ENCODE data around the gene ERGIC3.

The ERGIC3 gene

DNA sequence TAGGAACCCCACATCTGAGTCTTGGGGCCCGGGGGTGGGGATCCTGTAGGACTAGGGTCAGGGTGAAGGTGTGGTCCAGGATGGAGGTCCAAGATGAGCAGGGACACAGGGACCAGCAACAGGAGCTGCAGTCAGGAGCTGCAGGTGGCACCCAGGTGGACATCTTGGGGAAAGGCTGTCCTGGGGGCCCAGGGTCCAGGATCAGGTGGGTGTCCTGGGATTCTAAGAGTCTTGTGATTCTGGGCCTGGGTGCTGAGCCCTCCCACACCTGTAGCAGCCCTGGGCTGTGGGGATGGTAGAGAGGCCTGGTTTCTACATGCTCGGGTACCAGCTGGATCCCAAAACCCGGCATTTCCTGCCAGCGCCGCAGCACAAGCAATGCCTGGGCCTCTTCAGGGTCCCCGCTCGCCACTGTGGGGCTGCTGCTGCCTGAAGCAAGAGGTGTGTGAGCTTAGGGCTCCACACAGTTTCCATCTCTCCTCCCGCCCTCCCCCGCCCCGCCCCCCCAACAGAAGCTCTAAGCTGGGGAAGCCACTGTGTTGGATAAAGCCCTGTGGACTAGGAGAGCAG lies 20.7 kb downstream of the ERGIC3 start:
- no peak for DNase-seq

DNA sequence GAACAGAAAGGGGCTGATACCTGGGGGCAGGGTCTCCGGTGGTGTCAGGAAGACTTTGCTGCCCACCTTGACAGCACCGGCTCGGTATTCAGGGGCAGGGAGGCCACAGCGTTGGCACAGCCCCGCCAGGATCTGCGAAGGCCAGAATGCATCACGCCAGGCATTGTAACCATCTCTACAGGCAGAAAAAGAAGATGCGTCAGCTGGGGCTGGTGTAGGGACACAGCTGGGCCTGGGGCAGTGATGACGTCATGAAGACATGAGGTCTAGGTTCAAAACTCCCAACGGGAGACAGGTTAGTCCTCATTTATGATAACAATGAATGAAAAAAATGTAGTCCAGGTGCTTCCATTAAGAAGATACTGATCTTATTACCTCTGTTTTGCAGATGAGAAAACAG lies 22.0 kb downstream of the ERGIC3 start:
- DNase-seq, result no peak

DNA sequence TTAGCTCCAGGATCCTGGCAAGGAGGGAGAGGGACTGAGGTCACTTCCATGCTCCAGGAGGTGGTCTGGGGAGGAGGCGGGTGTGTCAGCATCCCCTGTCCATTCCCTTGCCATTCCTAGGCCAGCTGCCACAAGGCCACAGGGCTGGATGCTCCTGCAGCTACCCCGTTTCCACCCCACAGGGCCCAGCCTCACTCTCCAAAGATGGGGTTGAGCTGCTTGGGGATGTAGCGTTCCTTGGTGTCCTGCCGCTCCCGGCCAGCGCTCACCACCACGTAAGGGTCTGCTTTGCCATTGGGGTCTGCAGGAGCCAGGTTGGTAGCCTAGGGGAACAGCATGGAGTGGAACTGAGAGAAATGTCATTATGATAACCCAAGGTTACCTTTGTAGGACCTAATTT lies 23.0 kb downstream of the ERGIC3 start:
- DNase-seq, result no peak

DNA sequence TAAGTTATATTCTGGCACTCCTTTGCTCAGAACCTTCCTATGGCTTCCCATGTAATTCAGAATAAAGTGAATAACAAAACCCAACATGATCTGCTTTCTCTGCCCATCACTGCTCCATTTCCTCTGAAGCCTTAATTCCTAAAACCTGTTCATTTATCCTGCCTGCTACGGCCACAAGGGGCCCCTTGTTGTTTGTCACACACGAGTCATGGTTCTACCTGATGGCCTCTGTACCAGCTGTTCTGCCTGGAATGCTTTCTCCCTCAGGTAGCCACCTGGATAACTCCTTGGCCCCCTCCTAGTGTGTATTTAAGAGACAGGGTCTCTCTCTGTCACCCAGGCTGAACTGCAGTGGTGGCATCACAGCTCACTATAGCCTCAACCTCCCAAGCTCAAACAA lies 26.8 kb downstream of the ERGIC3 start:
- DNase-seq, result no peak

DNA sequence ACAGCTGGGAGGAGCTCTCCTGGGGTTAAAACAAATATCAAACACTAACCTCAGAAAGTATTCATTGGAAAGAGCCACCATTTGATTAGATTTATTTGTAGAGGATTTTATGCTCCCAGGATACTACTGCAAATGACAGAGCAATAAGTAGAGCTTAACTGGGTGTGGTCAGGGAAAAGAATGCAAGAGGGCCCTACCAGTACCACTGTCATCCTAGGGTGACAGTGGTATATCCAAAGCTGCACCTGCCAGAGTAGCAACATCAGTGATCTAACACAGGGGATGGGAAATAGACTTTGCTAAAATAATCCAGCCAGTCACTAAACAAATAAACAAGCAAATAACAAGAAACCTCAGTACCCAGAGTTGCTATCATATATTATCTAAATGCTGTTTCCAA lies 29.7 kb downstream of the ERGIC3 start:
- DNase-seq, result no peak

DNA sequence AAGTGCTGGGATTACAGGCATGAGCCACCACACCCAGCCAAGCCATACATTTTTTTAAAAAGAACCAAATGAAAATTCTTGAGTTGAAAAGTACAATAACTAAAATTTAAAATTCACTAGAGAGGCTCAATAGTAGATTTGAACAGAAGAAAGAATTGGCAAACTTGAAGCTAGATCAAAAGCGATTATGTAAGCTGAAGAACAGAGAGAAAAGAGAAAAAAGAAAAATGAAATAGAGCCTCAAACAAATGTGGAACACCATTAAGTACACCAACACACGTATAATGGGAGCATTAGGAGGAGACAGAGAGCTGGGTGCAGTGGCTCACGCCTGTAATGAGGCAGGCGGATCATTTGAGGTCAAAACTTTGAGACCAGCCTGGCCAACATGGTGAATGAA lies 31.0 kb downstream of the ERGIC3 start:
- no peak for DNase-seq

DNA sequence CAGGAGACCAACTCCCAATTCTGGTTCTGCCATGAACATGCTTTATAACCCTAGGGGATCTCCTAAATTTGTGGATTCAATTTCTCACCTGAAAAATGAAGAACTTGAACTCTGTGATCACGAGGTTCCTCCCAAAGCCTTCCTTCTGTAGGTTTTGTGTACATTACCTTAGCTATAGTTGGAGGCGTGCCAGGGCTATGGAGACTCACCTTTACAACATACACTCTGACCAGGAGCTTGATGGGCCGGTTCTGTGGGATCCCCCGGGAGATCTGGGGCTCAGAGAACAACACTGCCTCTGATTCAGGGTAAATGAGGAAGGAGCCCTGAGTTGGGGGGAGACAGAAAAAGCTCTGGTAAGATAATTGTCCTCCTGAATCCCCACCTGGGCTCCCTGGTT lies 34.1 kb downstream of the ERGIC3 start:
- no peak for DNase-seq

DNA sequence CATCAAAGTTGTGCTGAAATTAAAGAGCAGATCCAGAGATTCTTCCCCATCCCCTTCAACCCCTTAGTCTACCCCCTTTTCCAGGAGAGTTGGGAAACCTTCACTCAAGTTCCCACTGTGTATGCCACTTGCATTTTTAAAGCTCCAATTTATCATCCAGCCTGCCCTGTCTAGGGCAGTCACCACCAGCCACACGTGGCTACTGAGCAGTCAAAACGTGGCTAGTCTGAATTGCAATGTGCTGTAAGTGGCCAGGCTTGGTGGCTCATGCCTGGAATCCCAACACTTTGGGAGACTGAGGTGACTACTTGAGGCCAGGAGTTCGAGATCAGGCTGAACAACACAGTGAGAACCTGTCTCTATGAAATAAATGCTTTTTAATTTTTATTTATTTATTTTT lies 34.9 kb downstream of the ERGIC3 start:
- DNase-seq, result no peak

DNA sequence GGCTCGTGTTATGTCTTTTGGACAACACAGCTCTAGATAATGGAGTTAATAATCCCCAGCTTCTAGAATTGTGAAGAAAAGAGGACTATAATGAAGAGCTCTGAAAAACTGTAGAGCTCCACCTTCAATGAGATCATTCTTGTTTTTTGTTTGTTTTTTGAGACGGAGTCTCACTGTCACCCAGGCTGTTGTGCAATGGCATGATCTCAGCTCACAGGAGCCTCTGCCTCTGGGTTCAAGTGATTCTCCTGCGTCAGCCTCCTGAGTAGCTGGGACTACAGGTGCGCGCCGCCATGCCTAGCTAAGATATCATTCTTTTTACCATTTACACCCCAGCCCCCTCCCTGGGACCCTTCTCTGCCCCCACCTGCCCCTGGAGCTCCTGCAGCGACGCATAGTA lies 36.6 kb downstream of the ERGIC3 start:
- DNase-seq, result no peak

DNA sequence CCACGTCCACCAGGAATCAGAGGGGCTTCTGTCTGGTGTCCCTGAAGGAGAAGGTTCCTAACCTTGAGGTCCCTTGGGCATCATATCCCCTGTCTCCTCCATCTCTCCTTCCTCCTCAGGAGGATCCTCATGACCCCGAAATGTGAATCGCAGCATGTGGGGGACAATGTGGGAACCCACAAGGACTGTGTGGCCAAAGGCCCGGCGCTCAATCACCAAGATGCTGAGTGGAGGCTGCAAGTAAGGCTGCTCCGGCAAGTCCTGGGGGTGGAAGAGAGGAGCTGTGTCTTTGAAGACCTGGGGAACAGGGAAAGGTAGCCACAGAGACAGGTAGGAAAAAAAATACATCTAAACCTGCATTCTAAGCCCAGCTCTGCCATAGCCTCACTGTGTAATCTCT lies 37.3 kb downstream of the ERGIC3 start:
- DNase-seq, result no peak

DNA sequence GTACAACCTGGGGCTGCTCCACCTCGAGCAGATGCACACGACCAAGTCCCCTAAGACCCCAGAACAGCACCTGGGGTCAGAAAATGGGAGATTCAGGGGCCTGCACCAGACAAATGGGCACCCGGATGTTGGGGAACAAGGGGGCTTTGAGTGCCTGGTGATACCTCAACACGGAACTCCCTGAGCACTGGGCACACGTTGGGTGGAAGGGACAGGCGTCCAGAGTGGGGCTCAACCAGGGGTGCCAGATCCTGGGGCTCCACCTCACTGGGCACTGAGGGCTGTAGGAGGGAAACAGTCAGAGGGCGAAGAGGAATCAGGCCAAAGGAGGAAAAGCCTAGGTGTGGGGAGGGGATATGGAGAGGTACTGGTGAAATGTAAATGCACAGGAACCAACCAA lies 40.3 kb downstream of the ERGIC3 start:
- DNase-seq, result no peak

DNA sequence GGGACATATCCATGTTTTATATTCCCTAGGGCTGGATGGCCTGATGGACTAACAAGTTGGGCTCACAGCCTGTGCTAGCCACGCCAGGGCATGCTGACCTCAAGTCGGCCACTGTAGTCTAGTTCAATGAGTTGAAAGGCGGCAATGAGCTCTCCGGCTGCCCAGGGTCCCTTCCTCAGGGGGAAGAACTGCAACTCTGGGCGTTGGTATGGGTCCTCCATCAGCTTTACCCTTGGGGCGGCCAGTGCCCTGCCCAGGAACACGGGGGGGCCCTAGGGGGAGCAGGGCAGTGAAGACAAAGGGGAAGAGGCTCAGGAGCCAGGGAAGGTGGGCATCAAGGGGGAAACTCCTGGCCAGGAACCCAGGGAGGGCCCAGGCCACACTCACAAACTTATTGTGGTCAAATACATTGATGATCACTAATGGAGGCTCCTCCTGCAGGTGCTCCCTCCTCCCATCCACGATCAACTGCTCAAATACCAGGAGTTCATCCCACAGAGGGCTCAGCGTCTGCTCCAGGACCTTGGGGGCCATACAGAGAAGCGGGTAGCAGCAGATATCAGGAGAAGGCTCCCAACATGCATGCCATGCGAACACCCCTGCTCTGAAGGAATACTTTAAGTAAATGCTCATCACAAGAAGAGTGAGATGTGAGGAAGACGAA lies 41.0 kb downstream of the ERGIC3 start:
- no peak for DNase-seq

DNA sequence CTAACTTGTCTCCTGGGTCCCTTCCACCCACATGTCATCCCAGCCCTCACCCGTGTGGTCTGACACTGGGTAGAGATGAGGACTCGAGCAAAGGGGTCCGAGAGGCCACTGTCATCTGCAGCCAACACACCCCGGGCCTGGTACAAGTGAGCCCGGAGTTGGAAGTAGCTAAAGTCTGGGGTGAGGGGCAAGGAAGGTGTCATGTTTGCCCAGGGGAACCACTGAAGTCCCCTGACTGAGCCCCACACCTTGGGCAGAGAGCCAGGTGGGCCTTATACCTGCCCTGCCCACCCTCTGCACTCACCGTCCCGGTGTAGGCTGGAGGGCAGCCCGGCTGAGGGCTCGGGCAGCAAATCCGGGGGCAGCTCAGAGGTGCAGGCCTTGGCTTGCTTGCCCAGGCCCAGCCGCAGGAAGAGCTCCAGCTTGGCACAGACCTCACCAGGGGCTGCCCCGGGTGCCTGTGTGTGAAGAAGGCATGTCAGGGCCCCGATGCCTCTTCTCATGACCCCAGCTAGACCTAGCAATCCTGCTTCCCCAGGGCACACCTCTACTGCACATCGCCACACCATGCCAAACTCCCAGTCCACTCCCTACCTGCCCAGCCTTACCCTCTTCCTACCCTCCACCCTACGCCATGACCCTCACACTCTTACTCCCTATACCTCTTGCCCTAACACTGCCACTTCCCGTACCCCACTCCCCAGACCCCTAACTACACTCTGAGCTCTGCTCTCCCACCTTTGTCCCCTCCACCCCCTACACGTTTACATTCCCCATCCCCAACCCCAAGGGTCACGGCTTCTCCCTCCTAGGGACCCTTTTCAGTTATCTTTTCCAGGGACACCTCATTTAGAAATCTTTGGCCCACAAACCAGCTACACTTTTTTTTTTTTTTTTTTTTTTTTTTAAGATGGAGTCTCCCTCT lies 42.0 kb downstream of the ERGIC3 start:
- DNase-seq, result no peak

DNA sequence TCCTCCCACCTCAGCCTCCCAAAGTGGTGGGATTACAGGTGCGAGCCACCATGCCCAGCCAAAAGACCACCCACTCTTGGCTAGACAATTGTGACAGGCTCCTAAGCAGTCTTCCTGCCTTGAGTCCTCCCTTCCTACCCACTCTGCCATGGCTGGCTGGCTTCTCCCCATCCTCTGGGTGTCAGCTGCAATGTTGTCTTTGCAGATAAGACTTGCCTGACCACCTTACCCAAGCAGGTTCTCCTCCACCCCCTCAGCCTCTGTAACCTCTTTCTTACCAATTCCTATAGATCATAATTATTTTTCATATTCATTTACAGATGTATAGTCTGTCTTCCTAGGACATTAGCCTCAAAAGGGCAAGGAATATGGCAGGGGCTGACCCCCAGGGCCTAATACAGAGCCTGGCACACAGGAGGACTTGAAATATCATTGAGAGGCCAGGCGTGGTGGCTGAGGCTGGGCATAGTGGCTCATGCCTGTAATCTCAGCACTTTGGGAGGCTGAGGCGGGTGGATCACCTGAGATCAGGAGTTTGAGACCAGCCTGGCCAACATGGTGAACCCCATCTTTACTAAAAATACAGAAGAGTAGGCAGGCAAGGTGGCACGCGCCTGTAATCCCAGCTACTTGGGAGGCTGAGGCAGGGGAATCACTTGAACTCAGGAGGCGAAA lies 45.0 kb downstream of the ERGIC3 start:
- DNase-seq, result no peak

DNA sequence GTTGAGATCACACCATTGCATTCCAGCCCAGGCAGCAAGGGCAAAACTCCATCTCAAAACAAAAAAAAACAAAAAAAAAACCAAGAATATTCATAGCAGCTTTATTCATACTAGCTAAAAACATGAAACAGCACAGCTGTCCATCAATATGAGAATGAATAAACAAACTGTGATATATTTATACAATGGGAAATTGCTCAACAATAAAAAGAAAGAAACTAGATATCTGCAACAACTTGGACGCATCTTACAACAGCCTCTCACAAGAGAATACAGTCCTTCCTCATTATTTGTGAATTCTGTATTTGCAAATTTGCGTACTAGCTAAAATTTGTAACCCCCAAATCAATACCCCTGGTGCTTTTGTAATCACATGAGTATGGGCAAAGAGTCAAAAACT lies 45.6 kb downstream of the ERGIC3 start:
- DNase-seq, result no peak

DNA sequence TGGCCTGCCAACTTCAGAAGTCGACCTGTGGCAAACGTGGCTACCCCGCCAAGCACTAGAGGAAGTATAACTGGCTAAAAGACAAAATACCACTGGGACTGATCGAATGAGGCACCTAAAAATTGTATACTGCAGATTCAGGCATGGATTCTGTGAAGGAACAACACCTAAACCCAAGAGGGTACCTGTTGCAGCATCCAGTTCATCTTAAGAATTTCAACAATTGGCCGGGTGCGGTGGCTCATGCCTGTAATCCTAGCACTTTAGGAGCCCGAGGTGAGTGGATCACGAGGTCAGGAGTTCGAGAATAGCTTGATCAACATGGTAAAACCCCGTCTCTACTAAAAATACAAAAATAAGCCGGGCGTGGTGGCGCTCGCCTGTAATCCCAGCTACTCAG lies 46.5 kb downstream of the ERGIC3 start:
- DNase-seq, result no peak

DNA sequence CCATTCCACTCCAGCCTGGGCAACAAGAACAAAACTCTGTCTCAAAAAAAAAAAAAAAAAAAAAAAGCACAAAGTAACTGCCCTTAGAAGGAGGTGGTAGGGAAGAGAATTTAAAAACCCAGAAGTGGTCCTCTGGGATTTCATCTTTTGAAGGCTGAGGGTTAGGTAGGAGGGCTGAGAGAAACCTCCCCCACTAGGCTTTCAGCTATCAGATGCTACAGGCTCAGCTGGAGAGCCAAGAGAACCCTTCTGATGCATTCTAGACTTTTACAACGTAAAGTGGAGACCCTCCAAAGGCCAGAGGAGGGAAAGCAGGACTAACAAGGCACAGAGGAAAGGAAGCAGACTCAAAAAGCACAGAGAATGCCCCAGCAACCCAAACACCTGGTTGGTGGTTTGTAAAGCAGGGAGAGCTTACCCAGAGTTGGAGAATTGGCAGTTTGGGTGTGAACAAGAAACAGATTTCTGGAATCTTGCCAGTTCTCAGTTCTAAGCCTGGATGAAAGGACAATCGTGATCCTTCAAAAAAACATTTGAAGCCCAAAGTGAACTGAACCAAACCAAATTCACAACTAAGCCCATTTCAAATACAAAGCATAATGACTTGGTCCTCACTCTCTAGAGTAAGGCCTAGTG lies 50.6 kb downstream of the ERGIC3 start:
- DNase-seq, result no peak

DNA sequence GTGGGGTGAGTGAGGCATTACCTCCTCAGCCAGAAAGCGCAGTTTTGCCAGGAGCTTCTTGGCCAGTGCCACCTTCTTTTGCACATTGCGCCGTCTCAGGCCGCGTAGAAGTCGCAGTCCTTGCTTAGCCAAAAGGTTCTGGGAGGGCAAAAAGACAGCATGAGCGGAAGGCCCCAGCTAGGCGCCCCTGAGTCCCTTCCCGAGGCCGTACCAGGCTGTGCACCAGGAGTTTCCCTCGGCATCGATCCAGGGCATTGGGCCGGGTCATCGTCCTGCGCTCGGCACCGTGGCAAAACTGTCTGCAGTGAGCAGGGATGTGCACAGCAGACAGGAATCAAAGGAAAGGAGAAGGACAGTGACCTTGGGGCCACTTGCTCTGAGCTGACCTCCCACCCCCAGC lies 53.6 kb downstream of the ERGIC3 start:
- DNase-seq, result no peak

DNA sequence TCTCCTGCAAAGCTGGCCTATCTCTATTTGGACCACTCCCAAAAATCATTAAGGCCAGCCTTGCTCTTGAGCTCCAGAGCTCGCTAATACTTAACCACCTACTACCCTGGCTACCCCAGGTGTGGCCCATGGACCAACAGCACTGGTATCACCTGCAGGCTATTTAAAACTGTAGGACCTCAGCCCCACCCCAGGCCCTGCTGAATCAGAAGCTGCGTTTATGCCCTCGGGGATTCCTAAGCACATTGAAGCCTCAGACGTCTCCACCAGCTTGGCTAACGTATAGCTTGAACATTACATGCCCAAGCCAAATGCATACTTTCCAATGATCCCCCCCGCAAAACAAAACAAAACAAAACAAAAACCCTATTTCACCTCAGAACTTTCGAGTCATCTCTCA lies 54.0 kb downstream of the ERGIC3 start:
- DNase-seq, result no peak

DNA sequence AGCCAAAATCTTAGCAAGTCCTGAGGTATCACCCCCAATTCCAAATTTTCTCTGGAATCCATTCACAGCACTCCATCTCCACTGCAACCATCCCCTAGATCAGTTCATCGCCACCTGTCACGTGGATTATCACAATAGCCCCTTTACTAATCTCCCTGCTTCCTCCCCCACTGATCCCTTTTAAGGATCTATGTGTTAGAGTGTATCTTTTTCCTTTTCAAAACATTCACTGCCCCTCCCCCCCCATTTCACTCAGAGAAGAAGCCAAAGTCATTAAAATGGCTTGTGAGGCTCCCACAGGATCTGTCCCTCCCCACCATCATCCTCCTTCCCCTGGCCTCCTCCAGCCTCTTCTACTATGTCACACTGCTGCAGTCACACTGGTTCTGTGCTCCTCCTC lies 55.3 kb downstream of the ERGIC3 start:
- DNase-seq, result no peak

DNA sequence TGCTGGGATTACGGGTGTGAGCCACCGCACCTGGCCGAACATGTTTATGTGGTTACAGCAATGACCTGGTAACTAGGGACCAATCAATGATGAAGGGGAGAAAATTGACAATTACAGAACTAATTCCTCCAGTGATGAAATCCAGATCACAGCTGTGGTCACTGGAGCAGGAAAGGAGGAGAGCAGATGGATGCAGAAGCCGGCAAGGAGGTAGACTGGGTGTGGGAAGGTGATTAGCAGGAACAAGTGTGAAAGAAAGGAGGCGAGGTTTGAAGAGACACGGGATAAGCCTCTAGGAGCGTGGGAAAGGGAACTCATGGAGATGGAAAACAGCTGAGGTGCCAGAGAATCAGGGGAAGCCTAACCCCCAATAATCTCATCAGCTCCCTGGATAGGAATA lies 56.6 kb downstream of the ERGIC3 start:
- no peak for DNase-seq

DNA sequence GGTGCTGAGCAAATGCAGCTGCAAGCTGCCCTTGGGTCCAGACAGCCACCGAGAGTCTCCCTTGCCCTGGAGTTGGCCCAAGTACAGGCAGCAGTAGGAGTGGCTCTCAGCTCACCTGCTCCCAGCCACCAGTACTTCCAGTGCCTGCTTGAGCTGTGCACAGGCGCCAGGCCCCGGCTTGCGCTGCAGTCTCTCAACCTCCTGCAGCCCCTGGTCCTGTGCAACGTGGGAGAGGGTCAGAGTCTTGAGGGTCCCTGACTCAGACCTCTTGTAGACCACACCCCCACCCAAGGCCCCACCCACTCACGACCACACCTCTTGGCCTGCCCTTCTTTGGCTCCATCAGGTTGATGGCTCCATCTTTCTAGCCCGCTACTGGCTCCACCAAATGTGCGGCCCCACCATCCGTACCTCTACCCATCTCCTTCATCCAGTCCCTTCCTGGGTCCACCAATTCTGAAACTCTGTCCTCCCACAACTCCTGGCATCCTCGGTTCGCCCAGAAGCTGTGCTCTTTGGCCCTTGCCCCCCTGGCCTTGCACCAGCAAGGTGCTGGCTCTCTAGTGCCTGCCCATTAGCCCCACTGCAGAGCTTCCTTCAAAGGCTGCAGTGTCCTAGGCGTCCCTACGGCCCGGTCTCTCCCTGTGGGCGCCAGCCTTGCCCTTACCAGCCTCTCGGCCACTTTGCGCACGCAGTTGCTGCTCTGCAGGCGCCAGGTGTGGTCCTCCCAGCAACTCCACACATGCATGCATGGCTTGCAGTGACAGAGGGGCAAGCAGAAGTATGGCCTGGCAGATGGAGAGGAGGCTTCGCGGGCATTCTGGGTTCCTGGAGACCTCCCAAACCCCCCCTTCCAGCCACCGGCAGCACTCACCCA lies 57.3 kb downstream of the ERGIC3 start:
- DNase-seq, result no peak

Data from right forelimb (tissue), 1 donor.